Neuronal stem cell (in vitro differentiated cells): Measurements from ENCODE around the gene IFI44L.

ENCODE experiments used
- DNase-seq: peaks from one replicate; pipeline ENCODE4 v3.0.0-alpha.2; 2013; ENCODE audit warnings: low spot score
- H2AFZ ChIP-seq: one replicate; pipeline ENCODE4 v1.6.1; 2013; ENCODE audit warnings: mild to moderate bottlenecking, low read length, inconsistent platforms
- H2AK5ac ChIP-seq: 2 replicates; pipeline ENCODE4 v1.6.1; 2013; ENCODE audit warnings: low read depth, mild to moderate bottlenecking, inconsistent platforms, low read length, moderate library complexity, mixed read lengths
- H2BK120ac ChIP-seq: 2 replicates; pipeline ENCODE4 v1.6.1; 2013; ENCODE audit warnings: low read depth, mild to moderate bottlenecking, inconsistent platforms, low read length, moderate library complexity, mixed read lengths
- H2BK12ac ChIP-seq: one replicate; pipeline ENCODE4 v1.6.1; 2013; ENCODE audit warnings: low read length, inconsistent platforms
- H2BK15ac ChIP-seq: 2 replicates; pipeline ENCODE4 v1.6.1; 2013; ENCODE audit warnings: mild to moderate bottlenecking, low read length, inconsistent platforms, mixed read lengths
- H2BK5ac ChIP-seq: one replicate; pipeline ENCODE4 v1.6.1; 2013; ENCODE audit warnings: inconsistent platforms, mild to moderate bottlenecking, low read length, moderate library complexity
- H3K14ac ChIP-seq: one replicate; pipeline ENCODE4 v1.6.1; 2013; ENCODE audit warnings: low read length, inconsistent platforms
- H3K18ac ChIP-seq: 2 replicates; pipeline ENCODE4 v1.6.1; 2013; ENCODE audit warnings: low read length, inconsistent platforms
- H3K23ac ChIP-seq: 2 replicates; pipeline ENCODE4 v1.6.1; 2013; ENCODE audit warnings: low read depth, mild to moderate bottlenecking, mixed read lengths, low read length, inconsistent platforms; ENCODE audit not compliant: poor library complexity
- H3K27ac ChIP-seq: replicated peaks from 3 replicates; pipeline ENCODE4 v1.5.1; 2013; ENCODE audit warnings: low read length, inconsistent platforms
- H3K27me3 ChIP-seq, 3 experiments: 2 replicates each; pipeline ENCODE4 v1.6.1; 2013; ENCODE audit warnings: low read length in 3 of 3, mild to moderate bottlenecking in 2 of 3, inconsistent platforms in 1 of 3, low read depth in 1 of 3, mixed read lengths in 1 of 3, moderate library complexity in 1 of 3; ENCODE audit not compliant: control insufficient read depth in 3 of 3, insufficient read depth in 3 of 3
- H3K36me3 ChIP-seq, 2 donors: replicated peaks in 1 of 2; 2 replicates each; pipeline ENCODE4 v1.6.1; 2013; ENCODE audit warnings: low read length in 2 of 2; ENCODE audit not compliant: control insufficient read depth in 2 of 2, insufficient read depth in 2 of 2
- H3K4ac ChIP-seq: 2 replicates; pipeline ENCODE4 v1.6.1; 2013; ENCODE audit warnings: inconsistent platforms, mild to moderate bottlenecking, low read length, moderate library complexity
- H3K4me1 ChIP-seq, 2 donors: 1 replicate in 1 of 2; 2 replicates in 1 of 2; pipeline ENCODE4 v1.6.1; 2013; ENCODE audit warnings: low read length in 2 of 2, low read depth in 1 of 2; ENCODE audit not compliant: control insufficient read depth in 2 of 2, insufficient read depth in 1 of 2
- H3K4me2 ChIP-seq: one replicate; pipeline ENCODE4 v1.6.1; 2013; ENCODE audit warnings: mild to moderate bottlenecking, low read length, inconsistent platforms; ENCODE audit not compliant: insufficient read depth, poor library complexity, severe bottlenecking
- H3K4me3 ChIP-seq, 2 donors: 2 replicates each; pipeline ENCODE4 v1.5.1; 2013; ENCODE audit warnings: low read length in 2 of 2, mild to moderate bottlenecking in 2 of 2, inconsistent platforms in 1 of 2, moderate library complexity in 1 of 2
- H3K79me1 ChIP-seq: one replicate; pipeline ENCODE4 v1.6.1; 2013; ENCODE audit warnings: low read depth, mild to moderate bottlenecking, inconsistent platforms, low read length, moderate library complexity
- H3K9ac ChIP-seq: one replicate; pipeline ENCODE4 v1.6.1; 2013; ENCODE audit warnings: mild to moderate bottlenecking, low read depth, low read length, inconsistent platforms; ENCODE audit not compliant: poor library complexity
- H3K9me3 ChIP-seq, 2 donors: replicated peaks in 1 of 2; 2 replicates each; pipeline versions ENCODE3 to v1.6.1; 2013; ENCODE audit warnings: low read length in 2 of 2, mild to moderate bottlenecking in 2 of 2, inconsistent platforms in 1 of 2, low read depth in 1 of 2, mixed read lengths in 1 of 2, moderate library complexity in 1 of 2; ENCODE audit not compliant: control insufficient read depth in 2 of 2, insufficient read depth in 1 of 2
- H4K8ac ChIP-seq: one replicate; pipeline ENCODE4 v1.6.1; 2013; ENCODE audit warnings: low read depth, mild to moderate bottlenecking, inconsistent platforms, low read length, moderate library complexity
- H4K91ac ChIP-seq: one replicate; pipeline ENCODE4 v1.6.1; 2013; ENCODE audit warnings: low read length, low read depth, mild to moderate bottlenecking, inconsistent platforms; ENCODE audit not compliant: poor library complexity
- WGBS, 2 donors: extraction: QIAGEN DNeasy Blood & Tissue Kit; methylation state at CpG; one replicate each; pipeline ENCODE4 v1.1.7; 2013; ENCODE audit warnings: missing lambda C conversion rate in 2 of 2, mixed read lengths in 1 of 2; ENCODE audit not compliant: insufficient read length in 2 of 2, insufficient replicate concordance in 1 of 2; ENCODE audit errors: extremely low coverage in 2 of 2; 5-methylcytosine and 5-hydroxymethylcytosine counted together

Gene IFI44L

DNA sequence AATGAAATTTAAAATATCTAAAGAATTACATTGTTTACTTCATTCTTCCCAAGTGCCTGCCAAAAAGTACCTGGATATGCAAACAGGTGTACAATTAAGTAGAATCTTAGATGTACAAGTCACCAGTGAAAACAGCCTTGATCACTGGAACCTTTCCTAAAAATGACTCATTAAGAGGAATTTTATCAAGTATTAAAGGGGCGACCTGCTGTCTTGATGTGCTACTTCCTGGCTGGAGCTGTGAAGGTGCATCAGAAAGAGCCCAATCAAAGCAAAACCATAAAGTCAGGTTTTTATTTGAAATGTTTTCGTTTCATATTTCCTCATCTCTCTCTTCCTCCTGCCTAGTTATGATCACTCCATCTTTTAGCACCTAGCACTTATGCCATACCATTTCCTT, 62.8 kb downstream of the IFI44L start:
- H3K18ac ChIP-seq = no peak overlapping the region
- H3K27ac ChIP-seq = no peak overlapping the region

GRCh38 chr1:78687315-78687714, 67.1 kb downstream of the IFI44L start:
- H2BK5ac ChIP-seq = no peak overlapping the region

More for the DNA sequence above, 62.8 kb downstream of the IFI44L start:
- no peak overlapping the region for H3K14ac ChIP-seq
- no peak overlapping the region for H3K4me2 ChIP-seq
- no peak overlapping the region for H3K9ac ChIP-seq
- no peaks in the 10 kb centered on the region for H3K9me3 ChIP-seq
- DNase-seq = no peak
- no CpG with 5 or more reads among the region's 2 CpGs for WGBS, 2 donors
- H2BK120ac ChIP-seq = no peak overlapping the region
- H3K79me1 ChIP-seq = no peaks in the 10 kb centered on the region
- H4K91ac ChIP-seq = no peak overlapping the region
- H3K23ac ChIP-seq = no peak overlapping the region
- H2AK5ac ChIP-seq = no peak overlapping the region
- no peak overlapping the region for H3K4me3 ChIP-seq
- H3K27me3 ChIP-seq = no peaks in the 10 kb centered on the region
- H3K36me3 ChIP-seq = no peaks in the 10 kb centered on the region
- H4K8ac ChIP-seq = no peak overlapping the region
- H2BK12ac ChIP-seq = no peak overlapping the region
- no peak overlapping the region for H2AFZ ChIP-seq
- H2BK15ac ChIP-seq = no peak overlapping the region
- no peak overlapping the region for H3K4ac ChIP-seq
- no peaks in the 10 kb centered on the region for H3K4me1 ChIP-seq
- H2BK5ac ChIP-seq = no peak overlapping the region

GRCh38 chr1:78687914-78688313, 67.7 kb downstream of the IFI44L start:
- no CpG with 5 or more reads among the region's 2 CpGs for WGBS, 2 donors
- Histone ChIP-seq H2BK15ac (no peak overlapping the region), H3K79me1 (no peaks in the 10 kb centered on the region), H4K91ac (no peak overlapping the region), H3K4me3 (no peak overlapping the region), H3K4me2 (no peak overlapping the region), H2BK12ac (no peak overlapping the region), H3K14ac (no peak overlapping the region), H3K18ac (no peak overlapping the region), H3K9me3 (no peaks in the 10 kb centered on the region), H3K4me1 (no peaks in the 10 kb centered on the region), H2AFZ (no peak overlapping the region), H2BK5ac (no peak overlapping the region), H2AK5ac (no peak overlapping the region), H3K23ac (no peak overlapping the region), H3K4ac (no peak overlapping the region), H2BK120ac (no peak overlapping the region), H4K8ac (no peak overlapping the region), H3K9ac (no peak overlapping the region), H3K27me3 (no peaks in the 10 kb centered on the region), H3K36me3 (no peaks in the 10 kb centered on the region), H3K27ac (no peak overlapping the region)
- no peak for DNase-seq

More at GRCh38 chr1:78687315-78687714, 67.1 kb downstream of the IFI44L start:
- no CpG with 5 or more reads among the region's 1 CpG for WGBS, 2 donors
- Histone ChIP-seq H3K23ac (no peak overlapping the region), H3K4ac (no peak overlapping the region), H3K14ac (no peak overlapping the region), H3K9ac (no peak overlapping the region), H3K18ac (no peak overlapping the region), H2AFZ (no peak overlapping the region), H3K36me3 (no peaks in the 10 kb centered on the region), H3K4me3 (no peak overlapping the region), H3K27ac (no peak overlapping the region), H3K79me1 (no peaks in the 10 kb centered on the region), H4K8ac (no peak overlapping the region), H3K4me1 (no peaks in the 10 kb centered on the region), H2BK12ac (no peak overlapping the region), H2BK15ac (no peak overlapping the region), H2AK5ac (no peak overlapping the region), H3K27me3 (no peaks in the 10 kb centered on the region), H3K9me3 (no peaks in the 10 kb centered on the region), H4K91ac (no peak overlapping the region), H3K4me2 (no peak overlapping the region), H2BK120ac (no peak overlapping the region)
- DNase-seq = no peak

- Histone ChIP-seq H3K14ac (no peak overlapping the region), H3K18ac (no peak overlapping the region), H2AK5ac (no peak overlapping the region), H3K4me2 (no peak overlapping the region), H3K27me3 (no peaks in the 10 kb centered on the region), H2BK15ac (no peak overlapping the region), H3K4ac (no peak overlapping the region), H4K8ac (no peak overlapping the region), H3K79me1 (no peaks in the 10 kb centered on the region), H2BK5ac (no peak overlapping the region), H3K9me3 (no peaks in the 10 kb centered on the region), H3K4me3 (no peak overlapping the region), H3K9ac (no peak overlapping the region), H4K91ac (no peak overlapping the region), H2AFZ (no peak overlapping the region), H3K27ac (no peak overlapping the region), H2BK120ac (no peak overlapping the region), H3K23ac (no peak overlapping the region), H3K36me3 (no peaks in the 10 kb centered on the region), H3K4me1 (no peaks in the 10 kb centered on the region), H2BK12ac (no peak overlapping the region)
- no peak for DNase-seq
These were observed 68.4 kb downstream of the IFI44L start for GRCh38 chr1:78688697-78689096.
